CD4-positive, alpha-beta memory T cell (primary cell): ENCODE results near the gene WDPCP. TPM values are rescaled to one million over a fixed set of nuclear protein-coding genes. Genes with fewer than 3 reads are reported as not detected.

Experiments
- CTCF ChIA-PET: fragments of 350-600 bp; sonication (Branson Sonifier 250); formaldehyde crosslinking; loops from one replicate; lab custom pipeline; 2021; ENCODE audit warnings: inconsistent platforms; ENCODE audit not compliant: partially characterized antibody; lab: Charles Lee
- POLR2A ChIA-PET: fragments of 350-600 bp; sonication (Branson Sonifier 250); formaldehyde crosslinking; loops from one replicate; lab custom pipeline; 2021; ENCODE audit not compliant: partially characterized antibody; lab: Charles Lee
- DNase-seq, 5 donors: peaks; one replicate each; pipeline versions ENCODE4 v3.0.0 to v3.0.0-alpha.2; 2020 to 2022; ENCODE audit warnings: mixed read lengths in 1 of 5
- H3K27ac ChIP-seq: one replicate; pipeline ENCODE4 v1.7.0; 2013; ENCODE audit warnings: low read depth, low read length
- H3K27me3 ChIP-seq: 2 replicates; pipeline ENCODE4 v1.7.0; 2013; ENCODE audit warnings: mild to moderate bottlenecking, low read length, moderate library complexity; ENCODE audit not compliant: insufficient read depth
- H3K36me3 ChIP-seq: 2 replicates; pipeline ENCODE4 v1.7.0; 2013; ENCODE audit warnings: mild to moderate bottlenecking, low read length, moderate library complexity; ENCODE audit not compliant: insufficient read depth
- H3K4me1 ChIP-seq: 2 replicates; pipeline ENCODE4 v1.7.0; 2013; ENCODE audit warnings: mild to moderate bottlenecking, low read length, moderate library complexity; ENCODE audit not compliant: insufficient read depth
- H3K4me3 ChIP-seq, 2 donors: one replicate each; pipeline ENCODE4 v1.7.0; 2013; ENCODE audit warnings: low read length in 2 of 2, mild to moderate bottlenecking in 1 of 2
- H3K9me3 ChIP-seq, 2 donors: one replicate each; pipeline ENCODE4 v1.7.0; 2013; ENCODE audit warnings: low read length in 2 of 2, control low read depth in 1 of 2; ENCODE audit not compliant: control insufficient read depth in 1 of 2
- H3K27ac Mint-ChIP-seq, 7 donors: one replicate each; pipeline ENCODE4 v1.8.0; 2020 to 2021; ENCODE audit warnings: mixed read lengths in 7 of 7, mild to moderate bottlenecking in 6 of 7, inconsistent platforms in 3 of 7, moderate library complexity in 3 of 7
- H3K27me3 Mint-ChIP-seq, 2 donors: one replicate each; pipeline ENCODE4 v1.8.0; 2020 to 2021; ENCODE audit warnings: mixed read lengths in 2 of 2
- H3K36me3 Mint-ChIP-seq, 2 donors: one replicate each; pipeline ENCODE4 v1.8.0; 2020 to 2021; ENCODE audit warnings: mixed read lengths in 2 of 2, inconsistent platforms in 1 of 2, mild to moderate bottlenecking in 1 of 2
- H3K4me1 Mint-ChIP-seq, 4 donors: one replicate each; pipeline ENCODE4 v1.8.0; 2020 to 2021; ENCODE audit warnings: mixed read lengths in 4 of 4, mild to moderate bottlenecking in 1 of 4
- H3K4me3 Mint-ChIP-seq, 8 donors: one replicate each; pipeline ENCODE4 v1.8.0; 2020 to 2021; ENCODE audit warnings: mixed read lengths in 8 of 8, mild to moderate bottlenecking in 7 of 8, moderate library complexity in 6 of 8, inconsistent platforms in 3 of 8
- H3K9me3 Mint-ChIP-seq, 8 donors: one replicate each; pipeline ENCODE4 v1.8.0; 2020 to 2021; ENCODE audit warnings: mixed read lengths in 8 of 8, mild to moderate bottlenecking in 5 of 8, inconsistent platforms in 3 of 8, moderate library complexity in 1 of 8
- intact Hi-C: fragments of 100-400 bp; cut with micrococcal nuclease; formaldehyde crosslinking; loops from one replicate; pipeline ENCODE4 v1.15.1; 2023
- polyA plus RNA-seq, 2 donors: library from polyadenylated mRNA; unstranded; fragments of 300-500 nt; fragmentation: Illumina TruSeq; gene quantifications; one replicate each; pipeline ENCODE4 v1.2.3, GENCODE V29; 2021
- total RNA-seq, 2 experiments: library from RNA; stranded (reverse); gene quantifications; one replicate each; pipeline ENCODE4 v1.2.3, GENCODE V29; 2021

WDPCP gene
- total and polyA plus RNA-seq, 4 experiments from 2014 or later, result 2.9 to 13.2 (median 6.9) TPM

DNA sequence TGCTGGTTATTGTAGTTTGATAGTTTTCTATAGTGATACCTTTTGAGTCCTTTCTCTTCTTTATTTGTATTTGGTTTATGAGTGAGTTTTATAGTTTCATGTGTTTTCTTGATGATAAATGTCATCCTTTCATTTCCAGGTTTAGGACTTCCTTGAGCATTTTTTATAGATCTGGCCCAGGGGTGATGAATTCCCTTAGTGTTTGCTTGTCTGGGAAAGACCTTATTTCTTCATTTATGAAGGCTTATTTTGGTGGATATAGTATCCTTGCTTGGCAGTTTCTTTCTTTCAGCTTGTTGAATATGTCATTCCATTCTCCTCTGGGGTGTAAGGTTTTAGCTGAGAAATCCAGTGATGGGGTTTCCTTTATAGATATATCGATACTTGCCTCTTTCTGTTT, 483.8 kb downstream of the WDPCP start:
- no peaks in the 10 kb centered on the region for H3K4me1 Mint-ChIP-seq
- peaks cover 0 to 8% of the 10 kb centered on the region in 2 donors for H3K9me3 ChIP-seq
- no peaks in the 10 kb centered on the region for H3K27me3 Mint-ChIP-seq
- no peak overlapping the region for H3K4me3 ChIP-seq
- ChIA-PET CTCF (no interaction called here), POLR2A (no interaction called here)
- intact Hi-C loops, result no loop called here
- no peaks in the 10 kb centered on the region for H3K36me3 Mint-ChIP-seq
- no peak overlapping the region for H3K4me3 Mint-ChIP-seq
- no peak for DNase-seq
- H3K27me3 ChIP-seq, result no peaks in the 10 kb centered on the region
- H3K9me3 Mint-ChIP-seq, result peaks cover 8 to 61% (median 42%) of the 10 kb centered on the region in 8 donors
- H3K36me3 ChIP-seq, result no peaks in the 10 kb centered on the region
- H3K4me1 ChIP-seq, result no peaks in the 10 kb centered on the region
- H3K27ac ChIP-seq, result no peak overlapping the region
- H3K27ac Mint-ChIP-seq, result no peak overlapping the region

DNA sequence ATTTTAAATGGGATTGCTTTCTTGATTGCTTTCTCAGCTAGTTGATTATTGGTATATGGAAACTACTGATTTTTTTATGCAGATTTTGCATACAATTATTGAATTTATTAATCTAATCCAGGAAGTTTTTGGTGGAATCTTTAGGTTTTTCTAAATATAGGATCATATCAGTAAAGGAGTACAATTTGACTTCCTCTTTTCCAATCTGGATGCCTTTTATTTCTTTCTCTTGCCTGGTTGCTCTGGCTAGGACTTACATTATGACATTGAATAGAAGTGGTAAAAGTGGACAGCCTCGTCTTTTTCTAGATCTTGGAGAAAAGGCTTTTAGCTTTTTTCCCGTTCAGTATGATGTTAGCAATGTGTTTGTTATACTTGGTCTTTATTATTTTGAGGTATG, 486.3 kb downstream of the WDPCP start:
- H3K27me3 Mint-ChIP-seq, result no peaks in the 10 kb centered on the region
- H3K27ac Mint-ChIP-seq, result no peak overlapping the region
- peaks cover 8 to 46% (median 36%) of the 10 kb centered on the region in 8 donors for H3K9me3 Mint-ChIP-seq
- DNase-seq, result no peak
- Histone ChIP-seq H3K4me3 (no peak overlapping the region), H3K4me1 (no peaks in the 10 kb centered on the region), H3K27me3 (no peaks in the 10 kb centered on the region), H3K36me3 (no peaks in the 10 kb centered on the region), H3K9me3 (peaks cover 0 to 8% of the 10 kb centered on the region in 2 donors), H3K27ac (no peak overlapping the region)
- no peaks in the 10 kb centered on the region for H3K36me3 Mint-ChIP-seq
- no peak overlapping the region for H3K4me3 Mint-ChIP-seq
- intact Hi-C loops, result no loop called here
- CTCF ChIA-PET, result no interaction called here
- no peaks in the 10 kb centered on the region for H3K4me1 Mint-ChIP-seq
- POLR2A ChIA-PET, result no interaction called here

DNA sequence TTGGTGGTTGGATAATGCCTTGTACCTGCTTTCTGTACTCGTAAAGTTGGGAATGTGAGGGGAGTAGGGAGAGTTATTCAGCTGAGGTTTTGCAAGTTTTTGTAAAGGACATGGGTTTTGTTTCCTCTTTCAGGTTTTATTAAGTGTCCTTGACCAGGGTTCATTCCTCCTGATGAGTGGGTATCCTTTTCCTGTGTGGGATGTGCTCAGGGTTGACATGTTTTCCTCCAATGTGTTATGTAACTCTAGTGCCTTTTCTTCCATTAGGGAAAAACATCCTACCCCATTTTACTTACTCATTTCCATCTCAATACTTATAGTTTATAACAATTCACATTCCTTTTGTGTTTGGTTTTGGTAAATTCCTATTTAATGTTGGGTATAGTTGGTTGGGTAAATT, 489.2 kb downstream of the WDPCP start:
- no peaks in the 10 kb centered on the region for H3K4me1 Mint-ChIP-seq
- H3K9me3 Mint-ChIP-seq, result peaks cover 3 to 25% (median 18%) of the 10 kb centered on the region in 8 donors
- Histone ChIP-seq H3K4me3 (no peak overlapping the region), H3K4me1 (no peaks in the 10 kb centered on the region), H3K9me3 (no peaks in the 10 kb centered on the region), H3K27ac (no peak overlapping the region), H3K27me3 (no peaks in the 10 kb centered on the region), H3K36me3 (no peaks in the 10 kb centered on the region)
- H3K4me3 Mint-ChIP-seq, result no peak overlapping the region
- CTCF ChIA-PET, result no interaction called here
- peaks cover 0 to 4% of the 10 kb centered on the region in 2 donors for H3K27me3 Mint-ChIP-seq
- intact Hi-C loops, result no loop called here
- H3K27ac Mint-ChIP-seq, result no peak overlapping the region
- DNase-seq, result no peak
- no peaks in the 10 kb centered on the region for H3K36me3 Mint-ChIP-seq
- POLR2A ChIA-PET, result no interaction called here

DNA sequence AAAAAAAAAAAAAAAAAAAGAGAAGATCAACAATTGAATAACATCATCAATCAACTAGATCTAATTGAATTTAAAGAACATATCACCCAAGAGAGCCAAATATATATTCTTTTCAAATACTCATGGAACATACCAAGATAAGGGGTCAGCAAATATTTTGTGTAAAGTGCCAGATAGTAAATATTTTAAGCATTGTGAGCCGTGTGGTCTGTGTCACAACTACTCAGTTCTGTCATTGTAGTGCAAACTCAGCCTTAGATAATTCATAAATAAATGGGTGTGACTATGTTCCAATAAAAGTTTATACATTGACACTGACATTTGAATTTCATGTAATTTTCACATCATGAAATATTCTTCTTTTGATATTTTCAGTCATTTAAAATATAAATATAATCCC, 491.8 kb downstream of the WDPCP start:
- Mint-ChIP-seq H3K27ac (no peak overlapping the region), H3K4me3 (no peak overlapping the region), H3K27me3 (peaks cover 3 to 7% of the 10 kb centered on the region in 2 donors), H3K36me3 (no peaks in the 10 kb centered on the region), H3K9me3 (peaks cover 0 to 13% (median 3%) of the 10 kb centered on the region in 8 donors), H3K4me1 (no peaks in the 10 kb centered on the region)
- ChIA-PET CTCF (no interaction called here), POLR2A (no interaction called here)
- H3K27me3 ChIP-seq, result no peaks in the 10 kb centered on the region
- no peak overlapping the region for H3K4me3 ChIP-seq
- intact Hi-C loops, result no loop called here
- no peaks in the 10 kb centered on the region for H3K4me1 ChIP-seq
- DNase-seq, result no peak
- no peaks in the 10 kb centered on the region for H3K36me3 ChIP-seq
- no peaks in the 10 kb centered on the region for H3K9me3 ChIP-seq
- H3K27ac ChIP-seq, result no peak overlapping the region

DNA sequence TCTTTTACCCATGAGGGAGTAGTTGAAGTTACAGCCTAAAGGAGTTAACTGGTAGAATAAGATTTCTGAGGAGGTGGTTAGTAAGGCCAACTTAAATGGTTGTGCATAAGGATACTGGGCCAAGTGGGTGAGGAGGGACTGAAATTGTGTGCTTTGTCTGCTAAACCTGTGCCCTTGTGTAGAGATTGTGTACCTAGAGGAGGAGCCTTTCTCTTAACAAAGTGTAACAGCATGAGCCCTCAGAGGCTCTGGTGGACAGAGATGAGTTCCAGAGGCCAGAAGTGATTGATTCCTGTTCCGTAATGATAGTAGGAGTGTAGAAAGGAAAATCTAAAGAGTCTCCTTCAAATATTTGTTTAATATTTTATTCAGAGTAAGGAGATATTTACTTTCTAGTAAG, 494.8 kb downstream of the WDPCP start:
- Histone ChIP-seq H3K36me3 (no peaks in the 10 kb centered on the region), H3K4me3 (no peak overlapping the region), H3K27me3 (no peaks in the 10 kb centered on the region), H3K9me3 (no peaks in the 10 kb centered on the region), H3K27ac (no peak overlapping the region), H3K4me1 (no peaks in the 10 kb centered on the region)
- Mint-ChIP-seq H3K4me3 (no peak overlapping the region), H3K4me1 (no peaks in the 10 kb centered on the region), H3K9me3 (peaks cover 0 to 10% (median 3%) of the 10 kb centered on the region in 8 donors), H3K27ac (no peak overlapping the region), H3K36me3 (no peaks in the 10 kb centered on the region), H3K27me3 (peaks cover 4 to 7% of the 10 kb centered on the region in 2 donors)
- CTCF ChIA-PET, result no interaction called here
- no peak for DNase-seq
- POLR2A ChIA-PET, result no interaction called here
- intact Hi-C loops, result no loop called here

DNA sequence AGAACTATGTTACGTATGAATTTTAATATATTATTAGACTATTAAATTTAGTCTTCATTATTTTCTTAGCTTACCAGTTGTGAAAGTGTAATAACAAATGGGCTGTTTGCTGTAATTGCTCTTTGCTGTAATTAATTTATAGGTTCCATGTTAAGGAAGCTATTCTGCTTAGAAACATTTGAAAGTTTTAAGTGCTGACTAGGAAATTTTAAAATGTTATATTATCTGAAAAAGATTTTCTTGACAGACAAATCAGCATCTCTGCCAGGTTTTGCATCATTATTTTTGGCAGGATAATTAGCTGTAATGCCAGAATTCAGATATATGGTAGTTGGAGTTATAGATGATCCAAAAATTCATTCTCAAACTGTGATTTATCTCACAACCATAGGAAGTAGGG, 495.4 kb downstream of the WDPCP start:
- Mint-ChIP-seq H3K9me3 (peaks cover 0 to 12% (median 3%) of the 10 kb centered on the region in 8 donors), H3K27me3 (peaks cover 4 to 7% of the 10 kb centered on the region in 2 donors), H3K27ac (no peak overlapping the region), H3K36me3 (no peaks in the 10 kb centered on the region), H3K4me1 (no peaks in the 10 kb centered on the region), H3K4me3 (no peak overlapping the region)
- no peaks in the 10 kb centered on the region for H3K9me3 ChIP-seq
- H3K4me3 ChIP-seq, result no peak overlapping the region
- intact Hi-C loops, result no loop called here
- CTCF ChIA-PET, result no interaction called here
- POLR2A ChIA-PET, result no interaction called here
- no peak for DNase-seq
- H3K27ac ChIP-seq, result no peak overlapping the region
- H3K4me1 ChIP-seq, result no peaks in the 10 kb centered on the region
- H3K27me3 ChIP-seq, result no peaks in the 10 kb centered on the region
- H3K36me3 ChIP-seq, result no peaks in the 10 kb centered on the region

DNA sequence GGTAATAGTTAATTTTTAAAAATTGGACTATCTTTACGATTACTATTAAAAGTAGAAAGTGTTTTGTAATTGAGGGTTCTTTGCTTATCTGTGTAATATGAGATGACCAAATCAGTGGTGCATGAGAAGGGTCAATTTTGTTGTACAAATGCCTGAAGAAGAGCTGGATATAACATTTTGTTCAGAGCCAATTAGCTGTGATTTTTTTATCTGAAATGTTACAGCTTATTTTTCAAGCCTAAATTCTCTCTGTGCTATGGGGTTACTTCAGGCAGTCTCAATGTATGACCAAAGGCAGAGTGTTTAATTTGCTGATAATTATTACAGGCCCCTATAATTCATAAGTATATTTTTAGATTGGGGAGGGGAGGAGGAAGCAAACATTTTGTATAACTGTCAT, 495.9 kb downstream of the WDPCP start:
- no peak for DNase-seq
- Mint-ChIP-seq H3K9me3 (peaks cover 0 to 12% (median 3%) of the 10 kb centered on the region in 8 donors), H3K36me3 (no peaks in the 10 kb centered on the region), H3K27ac (no peak overlapping the region), H3K4me1 (no peaks in the 10 kb centered on the region), H3K4me3 (no peak overlapping the region), H3K27me3 (peaks cover 4 to 7% of the 10 kb centered on the region in 2 donors)
- intact Hi-C loops, result no loop called here
- no peak overlapping the region for H3K27ac ChIP-seq
- no peaks in the 10 kb centered on the region for H3K27me3 ChIP-seq
- H3K4me3 ChIP-seq, result no peak overlapping the region
- H3K9me3 ChIP-seq, result no peaks in the 10 kb centered on the region
- no peaks in the 10 kb centered on the region for H3K36me3 ChIP-seq
- POLR2A ChIA-PET, result no interaction called here
- H3K4me1 ChIP-seq, result no peaks in the 10 kb centered on the region
- CTCF ChIA-PET, result no interaction called here

DNA sequence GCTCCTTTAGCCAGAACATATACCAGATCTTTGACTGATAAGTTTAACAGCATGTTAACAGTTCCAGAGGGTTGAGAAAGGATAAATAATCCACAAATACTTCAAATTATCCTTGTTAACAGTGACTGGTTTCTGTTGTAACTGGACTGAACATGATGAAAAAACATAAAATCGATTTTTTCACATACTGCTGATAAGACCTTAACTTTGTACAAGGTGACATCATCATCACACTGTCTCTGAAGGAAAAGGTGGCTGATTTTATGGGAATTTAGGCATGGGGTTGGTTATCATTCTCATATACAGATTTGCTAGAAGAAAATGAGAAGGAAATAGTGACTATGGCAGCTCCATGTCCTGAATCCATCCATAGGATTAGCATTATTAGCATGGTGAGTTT, 501.6 kb downstream of the WDPCP start:
- ChIA-PET CTCF (no interaction called here), POLR2A (no interaction called here)
- no peaks in the 10 kb centered on the region for H3K4me1 ChIP-seq

More for the DNA sequence above, 501.6 kb downstream of the WDPCP start:
- peaks cover 4 to 5% of the 10 kb centered on the region in 2 donors for H3K27me3 Mint-ChIP-seq
- H3K9me3 Mint-ChIP-seq, result peaks cover 0 to 14% (median under 1%) of the 10 kb centered on the region in 8 donors
- DNase-seq, result no peak
- no peaks in the 10 kb centered on the region for H3K36me3 Mint-ChIP-seq
- no peaks in the 10 kb centered on the region for H3K4me1 Mint-ChIP-seq
- no peak overlapping the region for H3K4me3 Mint-ChIP-seq
- Histone ChIP-seq H3K4me3 (no peak overlapping the region), H3K9me3 (no peaks in the 10 kb centered on the region), H3K36me3 (no peaks in the 10 kb centered on the region), H3K27ac (no peak overlapping the region), H3K27me3 (no peaks in the 10 kb centered on the region)
- no peak overlapping the region for H3K27ac Mint-ChIP-seq
- intact Hi-C loops, result no loop called here
